Heart left ventricle (tissue), 13 donors: ENCODE measurements around the gene TGIF1.

Experiments used
- CTCF ChIP-seq, 12 donors: fragments of 200-600 bp; sonication (generic) in 4 of 12; IDR thresholded peaks; one replicate each; pipeline versions ENCODE4 v1.5.0 to v1.8.0; 2018 to 2022; ENCODE audit warnings: antibody characterized with exemption in 12 of 12, mild to moderate bottlenecking in 5 of 12
- POLR2A ChIP-seq, 2 donors: fragments of 450-650 bp; IDR thresholded peaks; one replicate each; pipeline ENCODE4 v1.6.1; 2017; ENCODE audit warnings: antibody characterized with exemption in 2 of 2, mild to moderate bottlenecking in 2 of 2, moderate library complexity in 2 of 2
- donor health status: ischemic (EF 13 %, LVEDD 7.1; RV severe dilation, severe dysfunction).
- donor health status: DM: no; HTN: yes; CAD: no.
- donor health status: DM: no; HTN: no; CAD: no.
- donor health status: ischemic (EF 25% LVEDD 6.9; RV normal size, moderate dysfunction).
- donor health status: ischemic (EF 25% LVEDD 5.7; RV mildly dilated, moderate dysfunction).
- donor health status: ischemic (EF 35%, LVEDD 5.7; RV mildly dilated, moderate dysfunction).
- donor health status: nonischemic (EF 11% LVEDD 7.7; RV severe dilation, severe dysfunction).
- donor health status: DM: yes; HTN: yes; CAD: no.
- donor health status: PGD.
- donor health status: ischemic (EF 29% LVEDD 5.4; RV normal size, mild dysfunction).
- donor health status: nonischemic (EF 23%, LVEDD 6.1; RV moderate dilation, normal function).

- TF ChIP-seq CTCF (IDR thresholded peaks at IDR 0.05) (no peak), POLR2A (IDR thresholded peaks at IDR 0.05) (no peak)
Observed at GRCh38 chr18:3409811-3410210, 40.2 kb upstream of the TGIF1 start.
